HCT116 (cell line): Measurements from ENCODE around the gene THSD7B.
A peak's percentile ranks its signal among the peaks of the same experiment; 100 is the strongest.

Experiments used
- CTCF ChIP-seq, 3 experiments: fragments of 200-600 bp in 1 of 3; sonication (generic) in 1 of 3; IDR thresholded peaks in 2 of 3; conservative IDR thresholded peaks in 1 of 3; 2 replicates each; pipeline ENCODE4 v1.5.1; 2012 to 2017; ENCODE audit warnings: low read depth in 2 of 3, low read length in 2 of 3, antibody characterized with exemption in 1 of 3, borderline replicate concordance in 1 of 3, control low read depth in 1 of 3, mild to moderate bottlenecking in 1 of 3, mixed read lengths in 1 of 3, mixed run types in 1 of 3, moderate library complexity in 1 of 3; ENCODE audit not compliant: insufficient read depth in 1 of 3
- ZNF274 ChIP-seq: fragments of 200-500 bp; sonication (Bioruptor generic); IDR thresholded peaks from 2 replicates; pipeline ENCODE4 v1.6.1; 2014; ENCODE audit warnings: mild to moderate bottlenecking, low read depth, low read length, inconsistent platforms
- TF ChIP-seq, protein P1 (sequence below): IDR thresholded peaks from 2 replicates; pipeline ENCODE4 v1.6.1; 2012; ENCODE audit warnings: low read depth

DNA sequence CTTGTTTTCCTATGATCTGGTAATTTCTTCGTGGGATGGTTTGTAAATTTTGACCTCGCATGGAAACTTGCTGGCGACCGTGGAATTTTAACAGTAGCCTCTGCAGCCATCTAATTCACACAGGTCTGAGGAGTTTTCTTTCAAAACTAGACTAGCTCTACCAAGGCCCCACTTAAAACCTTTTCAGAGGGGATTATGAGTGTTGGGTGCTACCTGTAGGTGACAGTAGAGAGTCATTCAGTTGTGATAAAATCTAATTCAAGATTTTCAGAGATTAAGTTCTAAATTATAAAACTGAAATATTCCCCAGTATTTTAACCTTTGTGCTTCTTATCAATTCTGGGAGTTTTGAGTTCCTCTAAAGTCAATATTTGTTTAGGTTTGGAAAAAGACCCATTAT is 31.0 kb downstream of the THSD7B start:
- TF ChIP-seq ZNF274 = no peak
- TF ChIP-seq, protein P1, sequence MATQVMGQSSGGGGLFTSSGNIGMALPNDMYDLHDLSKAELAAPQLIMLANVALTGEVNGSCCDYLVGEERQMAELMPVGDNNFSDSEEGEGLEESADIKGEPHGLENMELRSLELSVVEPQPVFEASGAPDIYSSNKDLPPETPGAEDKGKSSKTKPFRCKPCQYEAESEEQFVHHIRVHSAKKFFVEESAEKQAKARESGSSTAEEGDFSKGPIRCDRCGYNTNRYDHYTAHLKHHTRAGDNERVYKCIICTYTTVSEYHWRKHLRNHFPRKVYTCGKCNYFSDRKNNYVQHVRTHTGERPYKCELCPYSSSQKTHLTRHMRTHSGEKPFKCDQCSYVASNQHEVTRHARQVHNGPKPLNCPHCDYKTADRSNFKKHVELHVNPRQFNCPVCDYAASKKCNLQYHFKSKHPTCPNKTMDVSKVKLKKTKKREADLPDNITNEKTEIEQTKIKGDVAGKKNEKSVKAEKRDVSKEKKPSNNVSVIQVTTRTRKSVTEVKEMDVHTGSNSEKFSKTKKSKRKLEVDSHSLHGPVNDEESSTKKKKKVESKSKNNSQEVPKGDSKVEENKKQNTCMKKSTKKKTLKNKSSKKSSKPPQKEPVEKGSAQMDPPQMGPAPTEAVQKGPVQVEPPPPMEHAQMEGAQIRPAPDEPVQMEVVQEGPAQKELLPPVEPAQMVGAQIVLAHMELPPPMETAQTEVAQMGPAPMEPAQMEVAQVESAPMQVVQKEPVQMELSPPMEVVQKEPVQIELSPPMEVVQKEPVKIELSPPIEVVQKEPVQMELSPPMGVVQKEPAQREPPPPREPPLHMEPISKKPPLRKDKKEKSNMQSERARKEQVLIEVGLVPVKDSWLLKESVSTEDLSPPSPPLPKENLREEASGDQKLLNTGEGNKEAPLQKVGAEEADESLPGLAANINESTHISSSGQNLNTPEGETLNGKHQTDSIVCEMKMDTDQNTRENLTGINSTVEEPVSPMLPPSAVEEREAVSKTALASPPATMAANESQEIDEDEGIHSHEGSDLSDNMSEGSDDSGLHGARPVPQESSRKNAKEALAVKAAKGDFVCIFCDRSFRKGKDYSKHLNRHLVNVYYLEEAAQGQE = no peak
- peak in 2 of 3 experiments; percentile 12 to 22; a peak in 3 of 6 replicates for TF ChIP-seq CTCF (IDR thresholded peaks at IDR 0.05 in 2 of 3, conservative IDR thresholded peaks at IDR 0.05 in 1 of 3; ENCODE audit: borderline replicate concordance in 1 of 3, insufficient read depth in 1 of 3, low read depth in 2 of 3, low read length in 2 of 3)
